Measurements from ENCODE around the gene ANKRD42. TPM values are rescaled to one million over a fixed set of nuclear protein-coding genes. Genes with fewer than 3 reads are reported as not detected.

Gene ANKRD42
- total and polyA plus RNA-seq, 9 of the 15 experiments (the other 6 are each of a cell fraction or from before 2014, with no cell fraction given): 2.8 to 9.1 (median 6.1) TPM

DNA sequence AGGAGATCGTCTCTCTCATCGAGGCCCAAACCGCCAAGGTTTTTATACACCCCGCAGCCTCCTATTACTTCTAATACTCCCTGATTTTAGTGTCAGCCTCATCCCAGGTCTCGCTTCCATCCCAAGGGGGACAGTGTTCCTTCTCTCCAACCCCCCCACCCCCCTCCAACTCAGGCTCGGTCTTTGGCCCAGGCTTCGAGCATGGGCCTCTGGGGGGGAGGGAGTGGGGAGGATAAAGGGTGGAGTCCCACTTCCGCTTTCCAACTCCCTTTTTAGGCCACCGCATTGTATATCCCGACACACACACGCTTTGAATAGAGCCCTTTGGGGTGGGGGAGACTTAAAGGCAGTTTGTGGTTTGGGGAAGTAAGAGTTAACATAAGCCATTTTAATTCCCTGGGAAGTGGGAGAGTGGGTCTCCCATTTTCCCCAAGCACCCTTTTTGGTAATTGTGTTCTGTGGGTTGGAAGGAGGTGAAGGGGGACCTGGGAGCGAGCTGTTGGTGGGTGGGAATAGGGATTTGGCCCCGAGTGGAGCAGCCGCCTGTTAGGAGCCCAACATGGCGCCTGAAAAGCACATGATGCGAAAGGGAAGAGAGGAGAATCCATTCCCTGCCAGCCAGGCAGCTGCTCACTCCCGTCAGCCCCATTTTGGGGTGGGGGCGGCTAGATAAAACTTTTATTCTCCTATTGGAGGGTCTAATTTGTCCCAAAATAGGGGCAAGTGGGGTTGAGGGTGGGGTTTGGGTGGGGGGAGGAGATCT, 35.7 kb upstream of the ANKRD42 start (continued):
- TF ChIP-seq, protein P1, sequence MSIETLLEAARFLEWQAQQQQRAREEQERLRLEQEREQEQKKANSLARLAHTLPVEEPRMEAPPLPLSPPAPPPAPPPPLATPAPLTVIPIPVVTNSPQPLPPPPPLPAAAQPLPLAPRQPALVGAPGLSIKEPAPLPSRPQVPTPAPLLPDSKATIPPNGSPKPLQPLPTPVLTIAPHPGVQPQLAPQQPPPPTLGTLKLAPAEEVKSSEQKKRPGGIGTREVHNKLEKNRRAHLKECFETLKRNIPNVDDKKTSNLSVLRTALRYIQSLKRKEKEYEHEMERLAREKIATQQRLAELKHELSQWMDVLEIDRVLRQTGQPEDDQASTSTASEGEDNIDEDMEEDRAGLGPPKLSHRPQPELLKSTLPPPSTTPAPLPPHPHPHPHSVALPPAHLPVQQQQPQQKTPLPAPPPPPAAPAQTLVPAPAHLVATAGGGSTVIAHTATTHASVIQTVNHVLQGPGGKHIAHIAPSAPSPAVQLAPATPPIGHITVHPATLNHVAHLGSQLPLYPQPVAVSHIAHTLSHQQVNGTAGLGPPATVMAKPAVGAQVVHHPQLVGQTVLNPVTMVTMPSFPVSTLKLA (conservative IDR thresholded peaks at IDR 0.05): peak; percentile 58 to 83
- TF ChIP-seq NCOR1 (IDR thresholded peaks at IDR 0.05) (peak; percentile 28; the same call in 1 of the 2 replicates), NR4A1 (CRISPR knock-in tag; IDR thresholded peaks at IDR 0.05) (no peak), NR4A1 (tag; IDR thresholded peaks at IDR 0.05) (no peak), NFYB (IDR thresholded peaks at IDR 0.05; ENCODE audit: extremely low read depth, insufficient read length) (no peak), ZKSCAN8 (CRISPR knock-in tag; IDR thresholded peaks at IDR 0.05) (no peak), HOMEZ (CRISPR knock-in tag; IDR thresholded peaks at IDR 0.05) (no peak), RB1 (IDR thresholded peaks at IDR 0.05; ENCODE audit: low read depth) (0 out of 2 replicates have a peak, but pooled peaks have one; percentile 42), FOXK1 (CRISPR knock-in tag; IDR thresholded peaks at IDR 0.05; ENCODE audit: borderline replicate concordance) (0 out of 2 replicates have a peak, but pooled peaks have one; percentile 46), HNRNPUL1 (IDR thresholded peaks at IDR 0.05; ENCODE audit: low read length) (0 out of 2 replicates have a peak, but pooled peaks have one; percentile 56), ARID1B (IDR thresholded peaks at IDR 0.05) (peak; percentile 39), TAF9B (IDR thresholded peaks at IDR 0.05; ENCODE audit: partially characterized antibody) (peak; percentile 25), PML (IDR thresholded peaks at IDR 0.05; ENCODE audit: low read length) (peak; percentile 44; the same call in 1 of the 2 replicates), XRCC5 (IDR thresholded peaks at IDR 0.05; ENCODE audit: low read depth, low read length) (peak; percentile 45; the same call in 1 of the 2 replicates), USF1 (CRISPR knock-in tag; IDR thresholded peaks at IDR 0.05) (peak; percentile 49; the same call in 1 of the 2 replicates)
- TF ChIP-seq, protein P2, sequence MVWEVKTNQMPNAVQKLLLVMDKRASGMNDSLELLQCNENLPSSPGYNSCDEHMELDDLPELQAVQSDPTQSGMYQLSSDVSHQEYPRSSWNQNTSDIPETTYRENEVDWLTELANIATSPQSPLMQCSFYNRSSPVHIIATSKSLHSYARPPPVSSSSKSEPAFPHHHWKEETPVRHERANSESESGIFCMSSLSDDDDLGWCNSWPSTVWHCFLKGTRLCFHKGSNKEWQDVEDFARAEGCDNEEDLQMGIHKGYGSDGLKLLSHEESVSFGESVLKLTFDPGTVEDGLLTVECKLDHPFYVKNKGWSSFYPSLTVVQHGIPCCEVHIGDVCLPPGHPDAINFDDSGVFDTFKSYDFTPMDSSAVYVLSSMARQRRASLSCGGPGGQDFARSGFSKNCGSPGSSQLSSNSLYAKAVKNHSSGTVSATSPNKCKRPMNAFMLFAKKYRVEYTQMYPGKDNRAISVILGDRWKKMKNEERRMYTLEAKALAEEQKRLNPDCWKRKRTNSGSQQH (CRISPR knock-in tag; IDR thresholded peaks at IDR 0.05): 0 out of 2 replicates have a peak, but pooled peaks have one; percentile 77
- TF ChIP-seq, protein P3, sequence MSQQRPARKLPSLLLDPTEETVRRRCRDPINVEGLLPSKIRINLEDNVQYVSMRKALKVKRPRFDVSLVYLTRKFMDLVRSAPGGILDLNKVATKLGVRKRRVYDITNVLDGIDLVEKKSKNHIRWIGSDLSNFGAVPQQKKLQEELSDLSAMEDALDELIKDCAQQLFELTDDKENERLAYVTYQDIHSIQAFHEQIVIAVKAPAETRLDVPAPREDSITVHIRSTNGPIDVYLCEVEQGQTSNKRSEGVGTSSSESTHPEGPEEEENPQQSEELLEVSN (IDR thresholded peaks at IDR 0.05; ENCODE audit: borderline replicate concordance in 1 of 2, extremely low read depth in 1 of 2, insufficient read depth in 1 of 2, insufficient read length in 1 of 2, low read depth in 1 of 2, low read length in 1 of 2, poor library complexity in 1 of 2, severe bottlenecking in 1 of 2): no peak
- TF ChIP-seq, protein P4, sequence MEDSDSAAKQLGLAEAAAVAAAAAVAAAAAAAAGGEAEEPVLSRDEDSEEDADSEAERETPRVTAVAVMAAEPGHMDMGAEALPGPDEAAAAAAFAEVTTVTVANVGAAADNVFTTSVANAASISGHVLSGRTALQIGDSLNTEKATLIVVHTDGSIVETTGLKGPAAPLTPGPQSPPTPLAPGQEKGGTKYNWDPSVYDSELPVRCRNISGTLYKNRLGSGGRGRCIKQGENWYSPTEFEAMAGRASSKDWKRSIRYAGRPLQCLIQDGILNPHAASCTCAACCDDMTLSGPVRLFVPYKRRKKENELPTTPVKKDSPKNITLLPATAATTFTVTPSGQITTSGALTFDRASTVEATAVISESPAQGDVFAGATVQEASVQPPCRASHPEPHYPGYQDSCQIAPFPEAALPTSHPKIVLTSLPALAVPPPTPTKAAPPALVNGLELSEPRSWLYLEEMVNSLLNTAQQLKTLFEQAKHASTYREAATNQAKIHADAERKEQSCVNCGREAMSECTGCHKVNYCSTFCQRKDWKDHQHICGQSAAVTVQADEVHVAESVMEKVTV (CRISPR knock-in tag; IDR thresholded peaks at IDR 0.05): 0 out of 2 replicates have a peak, but pooled peaks have one; percentile 15
